ENCODE data around the gene IGSF5.

- TF ChIP-seq, protein P1, sequence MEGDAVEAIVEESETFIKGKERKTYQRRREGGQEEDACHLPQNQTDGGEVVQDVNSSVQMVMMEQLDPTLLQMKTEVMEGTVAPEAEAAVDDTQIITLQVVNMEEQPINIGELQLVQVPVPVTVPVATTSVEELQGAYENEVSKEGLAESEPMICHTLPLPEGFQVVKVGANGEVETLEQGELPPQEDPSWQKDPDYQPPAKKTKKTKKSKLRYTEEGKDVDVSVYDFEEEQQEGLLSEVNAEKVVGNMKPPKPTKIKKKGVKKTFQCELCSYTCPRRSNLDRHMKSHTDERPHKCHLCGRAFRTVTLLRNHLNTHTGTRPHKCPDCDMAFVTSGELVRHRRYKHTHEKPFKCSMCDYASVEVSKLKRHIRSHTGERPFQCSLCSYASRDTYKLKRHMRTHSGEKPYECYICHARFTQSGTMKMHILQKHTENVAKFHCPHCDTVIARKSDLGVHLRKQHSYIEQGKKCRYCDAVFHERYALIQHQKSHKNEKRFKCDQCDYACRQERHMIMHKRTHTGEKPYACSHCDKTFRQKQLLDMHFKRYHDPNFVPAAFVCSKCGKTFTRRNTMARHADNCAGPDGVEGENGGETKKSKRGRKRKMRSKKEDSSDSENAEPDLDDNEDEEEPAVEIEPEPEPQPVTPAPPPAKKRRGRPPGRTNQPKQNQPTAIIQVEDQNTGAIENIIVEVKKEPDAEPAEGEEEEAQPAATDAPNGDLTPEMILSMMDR (IDR thresholded peaks at IDR 0.05; ENCODE audit: insufficient read depth, low read depth, low read length) = no peak
- no peak for TF ChIP-seq EZH2 (IDR thresholded peaks at IDR 0.05; ENCODE audit: insufficient read depth, low read length)
Measured at GRCh38 chr21:39763272-39763970, 18.4 kb downstream of the IGSF5 start.
